ENCODE measurements around the gene PRSS27.

Gene PRSS27

DNA sequence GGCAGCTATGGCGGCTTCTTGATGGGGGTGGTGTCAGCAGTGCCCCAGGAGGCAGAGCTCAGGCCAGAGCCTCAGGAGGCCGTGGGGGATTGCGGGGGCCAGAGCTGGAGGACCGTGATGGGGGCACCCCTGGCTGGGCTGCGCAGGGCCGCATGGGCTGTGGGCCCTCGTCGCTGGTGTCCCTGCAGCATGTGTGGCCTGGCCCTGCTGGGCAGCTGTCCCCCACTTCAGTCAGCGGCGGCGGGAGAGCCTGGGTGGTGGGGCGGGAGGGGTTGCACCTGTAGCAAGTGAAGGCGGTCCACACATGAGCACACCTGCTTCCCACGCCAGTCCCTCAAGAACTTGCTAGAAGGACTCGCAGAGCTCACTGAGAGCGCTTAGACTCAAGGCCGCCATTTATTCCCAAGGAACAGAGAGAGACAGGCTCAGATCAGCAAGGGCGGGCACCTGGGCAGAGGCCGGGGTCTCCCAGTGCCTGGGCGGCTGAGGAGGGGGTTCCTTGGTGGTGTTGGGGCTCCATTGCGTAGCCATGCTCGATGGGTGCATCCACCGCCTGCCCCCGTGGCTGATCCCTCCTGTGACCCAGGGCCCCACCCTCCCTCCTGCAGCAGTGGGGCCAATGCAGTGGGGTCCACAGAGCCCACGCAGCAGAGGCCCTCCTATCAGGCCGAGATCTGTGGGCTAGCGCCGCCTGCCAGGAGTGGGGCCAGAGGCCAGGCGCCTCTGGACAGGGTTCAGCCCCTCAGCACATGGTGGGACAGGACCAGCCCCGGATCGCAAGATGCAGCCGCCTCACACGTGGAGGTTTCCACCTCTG lies 15.7 kb downstream of the PRSS27 start:
- Histone ChIP-seq H3K9me3 (ENCODE audit: control insufficient read depth, insufficient read depth, low read depth, low read length) (no peaks in the 10 kb centered on the region), H3K27ac (ENCODE audit: extremely low read depth, low read depth, low read length) (no peak overlapping the region), H3K36me3 (ENCODE audit: control insufficient read depth in 2 of 2, insufficient read depth in 1 of 2, low read length in 2 of 2) (peaks cover 0 to 87% of the 10 kb centered on the region in 2 experiments; a peak in 1 of 3 replicates), H3K4me3 (ENCODE audit: low read depth, low read length) (no peak overlapping the region), H3K4me1 (ENCODE audit: control insufficient read depth, insufficient read depth, low read length) (no peaks in the 10 kb centered on the region)
- TF ChIP-seq ZNF837 (tag by site-specific recombination; IDR thresholded peaks at IDR 0.05) (no peak), ZNF23 (tag by site-specific recombination; IDR thresholded peaks at IDR 0.05; ENCODE audit: borderline replicate concordance) (no peak), IKZF3 (tag by site-specific recombination; IDR thresholded peaks at IDR 0.05) (no peak), ZNF184 (tag by site-specific recombination; IDR thresholded peaks at IDR 0.05) (no peak), REPIN1 (tag by site-specific recombination; IDR thresholded peaks at IDR 0.05; ENCODE audit: low read depth) (no peak), ZFHX2 (tag by site-specific recombination; conservative IDR thresholded peaks at IDR 0.05) (no peak), SCRT1 (tag by site-specific recombination; IDR thresholded peaks at IDR 0.05; ENCODE audit: borderline replicate concordance) (no peak), KLF9 (tag by site-specific recombination; IDR thresholded peaks at IDR 0.05; ENCODE audit: low read depth) (no peak), ZNF394 (tag by site-specific recombination; IDR thresholded peaks at IDR 0.05; ENCODE audit: borderline replicate concordance) (no peak), ZNF624 (tag by site-specific recombination; IDR thresholded peaks at IDR 0.05) (no peak), ZNF658 (tag by site-specific recombination; IDR thresholded peaks at IDR 0.05) (no peak)
- TF ChIP-seq, protein P1, sequence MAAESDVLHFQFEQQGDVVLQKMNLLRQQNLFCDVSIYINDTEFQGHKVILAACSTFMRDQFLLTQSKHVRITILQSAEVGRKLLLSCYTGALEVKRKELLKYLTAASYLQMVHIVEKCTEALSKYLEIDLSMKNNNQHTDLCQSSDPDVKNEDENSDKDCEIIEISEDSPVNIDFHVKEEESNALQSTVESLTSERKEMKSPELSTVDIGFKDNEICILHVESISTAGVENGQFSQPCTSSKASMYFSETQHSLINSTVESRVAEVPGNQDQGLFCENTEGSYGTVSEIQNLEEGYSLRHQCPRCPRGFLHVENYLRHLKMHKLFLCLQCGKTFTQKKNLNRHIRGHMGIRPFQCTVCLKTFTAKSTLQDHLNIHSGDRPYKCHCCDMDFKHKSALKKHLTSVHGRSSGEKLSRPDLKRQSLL (tag by site-specific recombination; IDR thresholded peaks at IDR 0.05): no peak
- TF ChIP-seq, protein P2, sequence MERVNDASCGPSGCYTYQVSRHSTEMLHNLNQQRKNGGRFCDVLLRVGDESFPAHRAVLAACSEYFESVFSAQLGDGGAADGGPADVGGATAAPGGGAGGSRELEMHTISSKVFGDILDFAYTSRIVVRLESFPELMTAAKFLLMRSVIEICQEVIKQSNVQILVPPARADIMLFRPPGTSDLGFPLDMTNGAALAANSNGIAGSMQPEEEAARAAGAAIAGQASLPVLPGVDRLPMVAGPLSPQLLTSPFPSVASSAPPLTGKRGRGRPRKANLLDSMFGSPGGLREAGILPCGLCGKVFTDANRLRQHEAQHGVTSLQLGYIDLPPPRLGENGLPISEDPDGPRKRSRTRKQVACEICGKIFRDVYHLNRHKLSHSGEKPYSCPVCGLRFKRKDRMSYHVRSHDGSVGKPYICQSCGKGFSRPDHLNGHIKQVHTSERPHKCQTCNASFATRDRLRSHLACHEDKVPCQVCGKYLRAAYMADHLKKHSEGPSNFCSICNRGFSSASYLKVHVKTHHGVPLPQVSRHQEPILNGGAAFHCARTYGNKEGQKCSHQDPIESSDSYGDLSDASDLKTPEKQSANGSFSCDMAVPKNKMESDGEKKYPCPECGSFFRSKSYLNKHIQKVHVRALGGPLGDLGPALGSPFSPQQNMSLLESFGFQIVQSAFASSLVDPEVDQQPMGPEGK (tag by site-specific recombination; IDR thresholded peaks at IDR 0.05): no peak
- TF ChIP-seq, protein P3, sequence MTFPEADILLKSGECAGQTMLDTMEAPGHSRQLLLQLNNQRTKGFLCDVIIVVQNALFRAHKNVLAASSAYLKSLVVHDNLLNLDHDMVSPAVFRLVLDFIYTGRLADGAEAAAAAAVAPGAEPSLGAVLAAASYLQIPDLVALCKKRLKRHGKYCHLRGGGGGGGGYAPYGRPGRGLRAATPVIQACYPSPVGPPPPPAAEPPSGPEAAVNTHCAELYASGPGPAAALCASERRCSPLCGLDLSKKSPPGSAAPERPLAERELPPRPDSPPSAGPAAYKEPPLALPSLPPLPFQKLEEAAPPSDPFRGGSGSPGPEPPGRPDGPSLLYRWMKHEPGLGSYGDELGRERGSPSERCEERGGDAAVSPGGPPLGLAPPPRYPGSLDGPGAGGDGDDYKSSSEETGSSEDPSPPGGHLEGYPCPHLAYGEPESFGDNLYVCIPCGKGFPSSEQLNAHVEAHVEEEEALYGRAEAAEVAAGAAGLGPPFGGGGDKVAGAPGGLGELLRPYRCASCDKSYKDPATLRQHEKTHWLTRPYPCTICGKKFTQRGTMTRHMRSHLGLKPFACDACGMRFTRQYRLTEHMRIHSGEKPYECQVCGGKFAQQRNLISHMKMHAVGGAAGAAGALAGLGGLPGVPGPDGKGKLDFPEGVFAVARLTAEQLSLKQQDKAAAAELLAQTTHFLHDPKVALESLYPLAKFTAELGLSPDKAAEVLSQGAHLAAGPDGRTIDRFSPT (tag by site-specific recombination; IDR thresholded peaks at IDR 0.05): no peak
- ChIA-PET CTCF (interaction anchor here (1.3 kb wide), 1 partner anchor 14 kb away, joined by 3 read pairs; no protein-coding TSS in a partner anchor), POLR2A (no interaction called here)

DNA sequence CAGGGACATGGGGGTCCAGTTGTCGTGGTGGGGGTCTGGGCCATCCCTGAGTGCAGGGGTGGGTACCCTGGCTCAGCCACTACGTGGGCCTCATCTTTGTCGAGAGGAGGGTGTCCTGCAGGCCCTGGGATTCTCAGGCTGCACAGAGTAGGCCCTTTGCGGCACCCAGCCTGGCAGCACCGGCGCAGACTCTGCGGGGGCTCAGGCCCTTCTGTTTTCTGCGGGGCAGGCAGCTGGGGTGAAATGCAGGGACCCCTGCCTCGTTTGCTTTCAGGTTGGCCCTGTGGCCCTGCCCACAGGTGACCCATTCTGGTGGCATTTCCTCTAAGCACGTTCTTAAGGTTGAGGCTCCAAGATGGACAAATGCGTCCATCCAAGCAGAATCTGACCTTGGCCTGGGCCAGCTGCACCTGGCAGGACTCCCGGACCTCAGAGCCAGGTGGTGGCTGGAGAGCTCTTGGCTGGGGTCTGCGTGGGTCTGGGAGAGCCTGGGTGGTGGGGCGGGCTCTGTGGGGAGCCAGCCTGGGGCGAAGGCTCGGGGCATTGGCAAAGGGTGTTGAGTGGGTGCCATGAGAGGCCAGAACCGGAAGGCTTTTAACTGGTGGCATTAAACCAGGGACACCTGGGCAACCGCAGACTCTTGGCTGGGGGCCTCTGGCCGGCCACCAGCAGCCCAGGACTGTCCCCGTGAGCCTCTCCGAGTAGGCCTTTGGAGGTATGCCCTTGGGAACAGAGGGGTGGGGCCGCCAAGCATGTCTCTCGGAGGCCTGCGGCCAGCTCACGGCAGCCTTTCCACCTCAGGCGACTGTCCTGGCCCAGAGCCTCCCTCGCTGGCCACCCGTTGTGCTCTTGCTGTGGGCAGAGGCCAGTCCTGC lies 16.9 kb downstream of the PRSS27 start:
- peaks cover 0 to 89% of the 10 kb centered on the region in 2 experiments; a peak in 1 of 3 replicates for H3K36me3 ChIP-seq (ENCODE audit: control insufficient read depth in 2 of 2, insufficient read depth in 1 of 2, low read length in 2 of 2)
- no peak overlapping the region for H3K27ac ChIP-seq (ENCODE audit: extremely low read depth, low read depth, low read length)
- CTCF ChIA-PET: interaction anchor here (1.3 kb wide), 1 partner anchor 12 kb away, joined by 3 read pairs; no protein-coding TSS in a partner anchor
- no peak overlapping the region for H3K4me3 ChIP-seq (ENCODE audit: low read depth, low read length)
- POLR2A ChIA-PET: interaction anchor here (0.6 kb wide), 1 partner anchor 69 kb away, joined by 4 read pairs; no protein-coding TSS in a partner anchor
- H3K9me3 ChIP-seq (ENCODE audit: control insufficient read depth, insufficient read depth, low read depth, low read length): no peaks in the 10 kb centered on the region
- no peaks in the 10 kb centered on the region for H3K4me1 ChIP-seq (ENCODE audit: control insufficient read depth, insufficient read depth, low read length)
- TF ChIP-seq IKZF3 (tag by site-specific recombination; IDR thresholded peaks at IDR 0.05) (no peak), ZNF416 (tag by site-specific recombination; IDR thresholded peaks at IDR 0.05) (no peak), ZNF558 (tag by site-specific recombination; IDR thresholded peaks at IDR 0.05) (no peak), ZNF585B (tag by site-specific recombination; IDR thresholded peaks at IDR 0.05) (no peak), ZNF391 (tag by site-specific recombination; IDR thresholded peaks at IDR 0.05; ENCODE audit: borderline replicate concordance, low read depth) (no peak), ZNF37A (tag by site-specific recombination; IDR thresholded peaks at IDR 0.05) (no peak), ZNF114 (tag by site-specific recombination; IDR thresholded peaks at IDR 0.05) (no peak), WT1 (tag by site-specific recombination; IDR thresholded peaks at IDR 0.05) (no peak), ZNF10 (tag by site-specific recombination; IDR thresholded peaks at IDR 0.05) (no peak), ZNF629 (tag by site-specific recombination; IDR thresholded peaks at IDR 0.05) (no peak)
- TF ChIP-seq, protein P4, sequence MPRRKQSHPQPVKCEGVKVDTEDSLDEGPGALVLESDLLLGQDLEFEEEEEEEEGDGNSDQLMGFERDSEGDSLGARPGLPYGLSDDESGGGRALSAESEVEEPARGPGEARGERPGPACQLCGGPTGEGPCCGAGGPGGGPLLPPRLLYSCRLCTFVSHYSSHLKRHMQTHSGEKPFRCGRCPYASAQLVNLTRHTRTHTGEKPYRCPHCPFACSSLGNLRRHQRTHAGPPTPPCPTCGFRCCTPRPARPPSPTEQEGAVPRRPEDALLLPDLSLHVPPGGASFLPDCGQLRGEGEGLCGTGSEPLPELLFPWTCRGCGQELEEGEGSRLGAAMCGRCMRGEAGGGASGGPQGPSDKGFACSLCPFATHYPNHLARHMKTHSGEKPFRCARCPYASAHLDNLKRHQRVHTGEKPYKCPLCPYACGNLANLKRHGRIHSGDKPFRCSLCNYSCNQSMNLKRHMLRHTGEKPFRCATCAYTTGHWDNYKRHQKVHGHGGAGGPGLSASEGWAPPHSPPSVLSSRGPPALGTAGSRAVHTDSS (tag by site-specific recombination; IDR thresholded peaks at IDR 0.05): no peak
- TF ChIP-seq, protein P5, sequence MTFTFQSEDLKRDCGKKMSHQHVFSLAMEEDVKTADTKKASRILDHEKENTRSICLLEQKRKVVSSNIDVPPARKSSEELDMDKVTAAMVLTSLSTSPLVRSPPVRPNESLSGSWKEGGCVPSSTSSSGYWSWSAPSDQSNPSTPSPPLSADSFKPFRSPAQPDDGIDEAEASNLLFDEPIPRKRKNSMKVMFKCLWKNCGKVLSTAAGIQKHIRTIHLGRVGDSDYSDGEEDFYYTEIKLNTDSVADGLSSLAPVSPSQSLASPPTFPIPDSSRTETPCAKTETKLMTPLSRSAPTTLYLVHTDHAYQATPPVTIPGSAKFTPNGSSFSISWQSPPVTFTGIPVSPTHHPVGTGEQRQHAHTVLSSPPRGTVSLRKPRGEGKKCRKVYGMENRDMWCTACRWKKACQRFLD (tag by site-specific recombination; IDR thresholded peaks at IDR 0.05): no peak
